Endothelial cell of umbilical vein (primary cell): ENCODE data around the gene PPM1M. TPM values are rescaled to one million over a fixed set of nuclear protein-coding genes. Genes with fewer than 3 reads are reported as not detected.

ENCODE experiments used
- BruUV-seq: library from RNA; stranded (reverse); fragments of 400-500 nt; replicated peaks from 2 replicates; lab custom pipeline; 2021; lab: Mats Ljungman, UMichigan
- CTCF ChIA-PET: fragments of 300-600, 350-600 bp; sonication (Branson Sonifier 250); formaldehyde crosslinking; loops from one replicate; lab custom pipeline; 2021; ENCODE audit warnings: antibody characterized with exemption, inconsistent platforms; lab: Charles Lee
- POLR2A ChIA-PET: fragments of 300-600, 350-600 bp; sonication (Branson Sonifier 250); formaldehyde crosslinking; loops from one replicate; lab custom pipeline; 2021; ENCODE audit warnings: antibody characterized with exemption, inconsistent platforms; lab: Charles Lee
- DNase-seq: peaks from one replicate; pipeline ENCODE4 v3.0.0-alpha.2; 2011; ENCODE audit warnings: low read depth, low spot score
- FAIRE-seq: peaks from 2 replicates; lab custom pipeline; 2011; peaks lifted over from hg19 to GRCh38; lab: Jason Lieb, UNC
- H2AFZ ChIP-seq: 2 replicates; pipeline ENCODE4 v1.6.0; 2012; ENCODE audit warnings: low read depth, low read length, control low read depth, inconsistent platforms
- H3K27ac ChIP-seq: 2 replicates; pipeline ENCODE4 v1.5.1; 2011; ENCODE audit warnings: low read depth, mild to moderate bottlenecking, control low read depth, low read length, moderate library complexity; ENCODE audit not compliant: insufficient read depth
- H3K27me3 ChIP-seq, 2 experiments: 2 replicates each; pipeline versions ENCODE4 v1.6.0 to v1.6.1; 2011; ENCODE audit warnings: low read length in 2 of 2, mixed read lengths in 1 of 2; ENCODE audit not compliant: control insufficient read depth in 2 of 2, insufficient read depth in 2 of 2
- H3K36me3 ChIP-seq, 2 experiments: 2 replicates in 1 of 2; 3 replicates in 1 of 2; pipeline ENCODE4 v1.5.1; 2011; ENCODE audit warnings: low read length in 2 of 2, mild to moderate bottlenecking in 1 of 2, moderate library complexity in 1 of 2; ENCODE audit not compliant: control insufficient read depth in 2 of 2, insufficient read depth in 2 of 2; ENCODE audit errors: extremely low read depth in 1 of 2
- H3K4me1 ChIP-seq: 3 replicates; pipeline ENCODE4 v1.5.1; 2011; ENCODE audit warnings: mild to moderate bottlenecking, low read length; ENCODE audit not compliant: control insufficient read depth, insufficient read depth; ENCODE audit errors: extremely low read depth
- H3K4me2 ChIP-seq: 2 replicates; pipeline ENCODE4 v1.6.1; 2011; ENCODE audit warnings: low read length, control low read depth, mixed read lengths; ENCODE audit not compliant: insufficient read depth
- H3K4me3 ChIP-seq, 3 experiments: fragments of 200-600 bp in 1 of 3; sonication (generic), shearing (Covaris generic) in 1 of 3; replicated peaks in 1 of 3; 2 replicates each; pipeline ENCODE4 v1.5.1; 2011 to 2016; ENCODE audit warnings: control low read depth in 3 of 3, low read length in 3 of 3, mild to moderate bottlenecking in 2 of 3, inconsistent platforms in 1 of 3, low read depth in 1 of 3, moderate library complexity in 1 of 3; ENCODE audit not compliant: insufficient read depth in 1 of 3
- H3K79me2 ChIP-seq: 2 replicates; pipeline ENCODE4 v1.6.0; 2012; ENCODE audit warnings: low read length, inconsistent platforms; ENCODE audit not compliant: control insufficient read depth, insufficient read depth
- H3K9ac ChIP-seq: replicated peaks from 2 replicates; pipeline ENCODE3; 2011; ENCODE audit warnings: low read length, control low read depth; ENCODE audit not compliant: insufficient read depth; ENCODE audit errors: extremely low read depth
- H3K9me1 ChIP-seq: replicated peaks from 3 replicates; pipeline ENCODE4 v1.6.0; 2011; ENCODE audit warnings: mild to moderate bottlenecking, low read length; ENCODE audit not compliant: control insufficient read depth, insufficient read depth; ENCODE audit errors: extremely low read depth
- H3K9me3 ChIP-seq: replicated peaks from 2 replicates; pipeline ENCODE4 v1.5.1; 2012; ENCODE audit warnings: low read length, inconsistent platforms; ENCODE audit not compliant: control insufficient read depth, insufficient read depth
- H4K20me1 ChIP-seq: replicated peaks from 2 replicates; pipeline ENCODE3; 2011; ENCODE audit warnings: mild to moderate bottlenecking, low read length; ENCODE audit not compliant: control insufficient read depth, insufficient read depth; ENCODE audit errors: extremely low read depth
- CTCF ChIP-seq, 2 donors: IDR thresholded peaks; 1 replicate in 1 of 2; 2 replicates in 1 of 2; pipeline ENCODE4 v1.5.1; 2011; ENCODE audit warnings: low read length in 2 of 2, mild to moderate bottlenecking in 2 of 2, moderate library complexity in 2 of 2, control low read depth in 1 of 2, inconsistent platforms in 1 of 2, low read depth in 1 of 2; ENCODE audit not compliant: insufficient read depth in 1 of 2; ENCODE audit errors: extremely low read depth in 1 of 2
- EZH2 ChIP-seq: IDR thresholded peaks from 2 replicates; pipeline ENCODE4 v1.6.1; 2012; ENCODE audit warnings: borderline replicate concordance, low read depth, mild to moderate bottlenecking, moderate library complexity, low read length, inconsistent platforms; ENCODE audit not compliant: severe bottlenecking
- FOS ChIP-seq: IDR thresholded peaks from 2 replicates; pipeline ENCODE4 v1.6.1; 2011; ENCODE audit warnings: mild to moderate bottlenecking, low read length, moderate library complexity, borderline replicate concordance; ENCODE audit not compliant: insufficient read depth
- GATA2 ChIP-seq: IDR thresholded peaks from 2 replicates; pipeline ENCODE4 v1.7.0; 2011; ENCODE audit warnings: low read depth, mild to moderate bottlenecking, moderate library complexity, mixed read lengths, low read length; ENCODE audit not compliant: insufficient read length, insufficient read depth
- JUN ChIP-seq: IDR thresholded peaks from 2 replicates; pipeline ENCODE4 v1.6.1; 2011; ENCODE audit warnings: borderline replicate concordance, low read depth; ENCODE audit not compliant: insufficient read length, insufficient read depth
- MAX ChIP-seq: IDR thresholded peaks from 2 replicates; pipeline ENCODE4 v1.6.1; 2011; ENCODE audit not compliant: insufficient read depth, insufficient read length
- MYC ChIP-seq: IDR thresholded peaks from one replicate; pipeline ENCODE4 v1.6.1; 2011; ENCODE audit warnings: mild to moderate bottlenecking, low read depth, low read length
- POLR2A ChIP-seq: IDR thresholded peaks from 2 replicates; pipeline ENCODE4 v1.6.1; 2012; ENCODE audit warnings: low read depth, mild to moderate bottlenecking, control low read depth, low read length
- POLR2AphosphoS5 ChIP-seq: IDR thresholded peaks from 2 replicates; pipeline ENCODE4 v1.6.1; 2012; ENCODE audit warnings: low read depth, mild to moderate bottlenecking, control low read depth, low read length, moderate library complexity; ENCODE audit not compliant: insufficient read depth
- dilution Hi-C: fragments of 300-500 bp; cut with MboI; formaldehyde crosslinking; loops from one replicate; pipeline ENCODE4 v1.15.0; 2019; ENCODE audit warnings: low sequenced_read_pairs; ENCODE audit not compliant: extremely low pct_ligation_motif_present
- intact Hi-C: fragments of 100-400 bp; cut with micrococcal nuclease; formaldehyde crosslinking; loops from one replicate; pipeline ENCODE4 v1.10.0; 2022
- polyA plus RNA-seq, 4 experiments: library from polyadenylated mRNA; depleted of rRNA in 3 of 4; stranded (reverse) in 3 of 4; unstranded in 1 of 4; fragments of >200 nt; gene quantifications; 2 replicates each; pipeline versions ENCODE4 v1.2.1 to v1.2.3, GENCODE V29; 2011 to 2012; ENCODE audit warnings: missing spikeins in 1 of 4
- total RNA-seq: library from RNA; stranded (reverse); gene quantifications from 2 replicates; pipeline ENCODE4 v1.2.3, GENCODE V29; 2021

Gene PPM1M
- total and polyA plus RNA-seq, 2 donors (not counting 3 experiments of a cell fraction or from before 2014, with no cell fraction given): 13.7 to 19.4 TPM

- intact Hi-C loops (no loop called here), dilution Hi-C loops (no loop called here)
- H3K36me3 ChIP-seq: peaks cover 0 to 13% of the 10 kb centered on the region in 2 experiments
- DNase-seq (no peak), FAIRE-seq (no peak)
- no peaks in the 10 kb centered on the region for H3K79me2 ChIP-seq
- no peak overlapping the region for H2AFZ ChIP-seq
- no peaks in the 10 kb centered on the region for H4K20me1 ChIP-seq
- H3K9ac ChIP-seq: no peak overlapping the region
- no peaks in the 10 kb centered on the region for H3K9me3 ChIP-seq
- ChIA-PET CTCF (interaction anchor here (1.0 to 1.8 kb wide), 3 partner anchors 12 to 92 kb away, joined by 3 to 8 read pairs (median 5); no protein-coding TSS in a partner anchor), POLR2A (no interaction called here)
- H3K4me1 ChIP-seq: peaks cover 24% of the 10 kb centered on the region
- no peaks in the 10 kb centered on the region for H3K27me3 ChIP-seq
- no TSS peak for BruUV-seq
- H3K9me1 ChIP-seq: no peaks in the 10 kb centered on the region
- no peak overlapping the region for H3K4me3 ChIP-seq
- no peak overlapping the region for H3K27ac ChIP-seq
- TF ChIP-seq GATA2: no peak
- no peak for TF ChIP-seq CTCF (IDR thresholded peaks at IDR 0.05; ENCODE audit: extremely low read depth in 1 of 2, insufficient read depth in 1 of 2, low read depth in 1 of 2, low read length in 2 of 2)
- no peak for TF ChIP-seq POLR2AphosphoS5
- no peak for TF ChIP-seq MYC
- TF ChIP-seq POLR2A: no peak
- no peak for TF ChIP-seq MAX
- TF ChIP-seq JUN: no peak
- no peak for TF ChIP-seq FOS
- no peak for TF ChIP-seq EZH2
- H3K4me2 ChIP-seq: no peak overlapping the region
Observed at GRCh38 chr3:52246728-52247408, 1.3 kb downstream of the PPM1M start.
